Gastrocnemius medialis (tissue), 4 donors: ENCODE data around the gene CSTA. TPM values are rescaled to one million over a fixed set of nuclear protein-coding genes. Genes with fewer than 3 reads are reported as not detected.

Experiments used
- ATAC-seq, 2 donors: fragments of 150-250 bp; one replicate each; pipeline ENCODE4 v1.9.1; 2016
- DNase-seq, 2 donors: peaks; one replicate each; pipeline ENCODE4 v3.0.0-alpha.2; 2019
- H3K27ac ChIP-seq, 4 donors: fragments of 200-600 bp; sonication (generic); 1 replicate in 1 of 4; 2 replicates in 3 of 4; pipeline ENCODE4 v1.5.1; 2016 to 2018; ENCODE audit warnings: mild to moderate bottlenecking in 2 of 4, moderate library complexity in 1 of 4
- H3K27me3 ChIP-seq, 3 donors: fragments of 200-600 bp; sonication (generic) in 2 of 3; 1 replicate in 1 of 3; 2 replicates in 2 of 3; pipeline versions ENCODE4 v1.5.1 to v1.6.0; 2016 to 2019; ENCODE audit warnings: mild to moderate bottlenecking in 1 of 3, moderate library complexity in 1 of 3
- H3K36me3 ChIP-seq, 2 donors: fragments of 200-600 bp; sonication (generic) in 1 of 2; one replicate each; pipeline ENCODE4 v1.5.1; 2017 to 2018
- H3K4me1 ChIP-seq, 2 donors: fragments of 200-600 bp; sonication (generic) in 1 of 2; one replicate each; pipeline ENCODE4 v1.5.1; 2016 to 2017; ENCODE audit warnings: mild to moderate bottlenecking in 2 of 2
- H3K4me3 ChIP-seq, 4 donors: fragments of 200-600 bp; sonication (generic) in 3 of 4; 1 replicate in 1 of 4; 2 replicates in 3 of 4; pipeline ENCODE4 v1.5.1; 2016 to 2019; ENCODE audit warnings: mild to moderate bottlenecking in 2 of 4
- H3K9me3 ChIP-seq, 3 donors: fragments of 200-600 bp; sonication (generic) in 2 of 3; 1 replicate in 1 of 3; 2 replicates in 2 of 3; pipeline ENCODE4 v1.5.1; 2016 to 2019
- CTCF ChIP-seq, 5 experiments: fragments of 450-650 bp in 3 of 5; fragments of 200-600 bp in 2 of 5; sonication (generic) in 2 of 5; IDR thresholded peaks in 4 of 5; conservative IDR thresholded peaks in 1 of 5; 1 replicate in 4 of 5; 2 replicates in 1 of 5; pipeline ENCODE4 v1.5.1; 2016 to 2019; ENCODE audit warnings: antibody characterized with exemption in 5 of 5, mild to moderate bottlenecking in 3 of 5, moderate library complexity in 3 of 5
- POLR2A ChIP-seq, 2 donors: fragments of 450-650 bp; IDR thresholded peaks; one replicate each; pipeline ENCODE4 v1.6.1; 2017; ENCODE audit warnings: antibody characterized with exemption in 2 of 2, mild to moderate bottlenecking in 2 of 2, moderate library complexity in 2 of 2
- in situ Hi-C, 4 donors: fragments of 200-750 bp; cut with MboI; loops; one replicate each; pipeline versions ENCODE4 v1.15.0 to v1.8.0; 2017; ENCODE audit warnings: low sequenced_read_pairs in 4 of 4
- intact Hi-C: fragments of 100-400 bp; cut with DNase I; formaldehyde crosslinking; loops from one replicate; pipeline ENCODE4 v1.15.1; 2023; ENCODE audit warnings: low total_unique reads
- total RNA-seq, 4 donors: library from RNA; depleted of rRNA; stranded (reverse); fragments of >200 nt; gene quantifications; one replicate each; pipeline versions ENCODE4 v1.1.0 to v1.2.3, GENCODE V29; 2016

Gene CSTA
- total RNA-seq, 4 donors from 2014 or later: 0.58 to 2.4 TPM; not detected in 2

- Histone ChIP-seq H3K36me3 (no peaks in the 10 kb centered on the region), H3K4me3 (no peak overlapping the region), H3K9me3 (no peaks in the 10 kb centered on the region), H3K27me3 (no peaks in the 10 kb centered on the region), H3K27ac (no peak overlapping the region), H3K4me1 (no peaks in the 10 kb centered on the region)
- no peak for ATAC-seq
- no peak for TF ChIP-seq CTCF (IDR thresholded peaks at IDR 0.05 in 4 of 5, conservative IDR thresholded peaks at IDR 0.05 in 1 of 5)
- TF ChIP-seq POLR2A (IDR thresholded peaks at IDR 0.05): no peak
- intact Hi-C loops: no loop called here
- in situ Hi-C loops: no loop called here
- DNase-seq: no peak
Measured at GRCh38 chr3:122307976-122308375, 17.1 kb upstream of the CSTA start.

GRCh38 chr3:122310361-122310760 lies 14.7 kb upstream of the CSTA start:
- Histone ChIP-seq H3K36me3 (no peaks in the 10 kb centered on the region), H3K9me3 (no peaks in the 10 kb centered on the region), H3K4me3 (no peak overlapping the region), H3K4me1 (no peaks in the 10 kb centered on the region), H3K27ac (no peak overlapping the region), H3K27me3 (no peaks in the 10 kb centered on the region)
- intact Hi-C loops: no loop called here
- no peak for DNase-seq
- no peak for ATAC-seq
- TF ChIP-seq POLR2A (IDR thresholded peaks at IDR 0.05) (no peak), CTCF (IDR thresholded peaks at IDR 0.05 in 4 of 5, conservative IDR thresholded peaks at IDR 0.05 in 1 of 5) (no peak)
- in situ Hi-C loops: no loop called here

GRCh38 chr3:122312826-122313225 lies 12.2 kb upstream of the CSTA start:
- DNase-seq (no peak), ATAC-seq (no peak)
- intact Hi-C loops: no loop called here
- no peak overlapping the region for H3K4me3 ChIP-seq
- no peak overlapping the region for H3K27ac ChIP-seq
- no peaks in the 10 kb centered on the region for H3K27me3 ChIP-seq
- no peaks in the 10 kb centered on the region for H3K9me3 ChIP-seq
- TF ChIP-seq CTCF (IDR thresholded peaks at IDR 0.05 in 4 of 5, conservative IDR thresholded peaks at IDR 0.05 in 1 of 5) (no peak), POLR2A (IDR thresholded peaks at IDR 0.05) (no peak)
- no peaks in the 10 kb centered on the region for H3K36me3 ChIP-seq
- in situ Hi-C loops: no loop called here
- H3K4me1 ChIP-seq: no peaks in the 10 kb centered on the region

GRCh38 chr3:122313281-122313680 lies 11.8 kb upstream of the CSTA start:
- ATAC-seq (no peak), DNase-seq (no peak)
- Histone ChIP-seq H3K36me3 (no peaks in the 10 kb centered on the region), H3K27ac (no peak overlapping the region), H3K4me1 (no peaks in the 10 kb centered on the region), H3K4me3 (no peak overlapping the region), H3K27me3 (no peaks in the 10 kb centered on the region), H3K9me3 (no peaks in the 10 kb centered on the region)
- TF ChIP-seq POLR2A (IDR thresholded peaks at IDR 0.05) (no peak), CTCF (IDR thresholded peaks at IDR 0.05 in 4 of 5, conservative IDR thresholded peaks at IDR 0.05 in 1 of 5) (no peak)
- intact Hi-C loops (no loop called here), in situ Hi-C loops (no loop called here)

GRCh38 chr3:122314228-122314876 lies 10.7 kb upstream of the CSTA start:
- H3K4me3 ChIP-seq: no peak overlapping the region
- intact Hi-C loops: no loop called here
- ATAC-seq (no peak), DNase-seq (no peak)
- in situ Hi-C loops: no loop called here
- no peaks in the 10 kb centered on the region for H3K9me3 ChIP-seq
- H3K4me1 ChIP-seq: no peaks in the 10 kb centered on the region
- TF ChIP-seq CTCF (IDR thresholded peaks at IDR 0.05 in 4 of 5, conservative IDR thresholded peaks at IDR 0.05 in 1 of 5) (no peak), POLR2A (IDR thresholded peaks at IDR 0.05) (no peak)
- no peak overlapping the region for H3K27ac ChIP-seq
- H3K27me3 ChIP-seq: no peaks in the 10 kb centered on the region
- no peaks in the 10 kb centered on the region for H3K36me3 ChIP-seq
